Activated CD8-positive, alpha-beta T cell treated with anti-CD3 and anti-CD28 coated beads for 36 hours (primary cell): ENCODE data around the gene ORMDL1. TPM values are rescaled to one million over a fixed set of nuclear protein-coding genes. Genes with fewer than 3 reads are reported as not detected.

ENCODE experiments used
- ATAC-seq: fragments of 200-7000 bp; cut with Tn5 transposase; one replicate; pipeline ENCODE4 v1.10.0; 2021; ENCODE audit warnings: mild to moderate bottlenecking, moderate library complexity
- CTCF ChIA-PET: fragments of 350-600 bp; sonication (Branson Sonifier 250); formaldehyde crosslinking; loops from one replicate; lab custom pipeline; 2021; ENCODE audit warnings: antibody characterized with exemption; lab: Charles Lee
- POLR2A ChIA-PET: fragments of 350-600 bp; sonication (Branson Sonifier 250); formaldehyde crosslinking; loops from one replicate; lab custom pipeline; 2021; ENCODE audit warnings: antibody characterized with exemption; lab: Charles Lee
- DNase-seq: peaks from one replicate; pipeline ENCODE4 v3.0.0-alpha.2; 2020
- H3K27ac Mint-ChIP-seq: one replicate; pipeline ENCODE4 v1.8.0; 2021; ENCODE audit warnings: mild to moderate bottlenecking, mixed read lengths
- H3K27me3 Mint-ChIP-seq: one replicate; pipeline ENCODE4 v1.8.0; 2021; ENCODE audit warnings: mixed read lengths
- H3K36me3 Mint-ChIP-seq: one replicate; pipeline ENCODE4 v1.8.0; 2021; ENCODE audit warnings: low read depth, mixed read lengths
- H3K4me1 Mint-ChIP-seq: one replicate; pipeline ENCODE4 v1.8.0; 2021; ENCODE audit warnings: low read depth, mixed read lengths
- H3K4me3 Mint-ChIP-seq: one replicate; pipeline ENCODE4 v1.8.0; 2021; ENCODE audit warnings: mild to moderate bottlenecking, moderate library complexity, mixed read lengths
- H3K9me3 Mint-ChIP-seq: one replicate; pipeline ENCODE4 v1.8.0; 2021; ENCODE audit warnings: mixed read lengths
- CTCF ChIP-seq: fragments of 200-600 bp; IDR thresholded peaks from one replicate; pipeline ENCODE4 v1.8.0; 2022; ENCODE audit warnings: antibody characterized with exemption, mild to moderate bottlenecking
- intact Hi-C: fragments of 100-400 bp; cut with micrococcal nuclease; formaldehyde crosslinking; loops from one replicate; pipeline ENCODE4 v1.10.0; 2022
- total RNA-seq, 2 experiments: library from RNA; stranded (reverse); gene quantifications; one replicate each; pipeline ENCODE4 v1.2.3, GENCODE V29; 2021

Gene ORMDL1
- total RNA-seq, 2 experiments from 2014 or later = 48.2 to 53.7 TPM

- ChIA-PET POLR2A (interaction anchor here (1.1 to 5.7 kb wide), 3 partner anchors 9 to 110 kb away, joined by 3 to 22 read pairs (median 3); partner anchors contain the start of genes ORMDL1, OSGEPL1 and PMS1), CTCF (interaction anchor here (0.9 to 1.4 kb wide), 3 partner anchors 9 to 22 kb away, joined by 3 to 8 read pairs (median 3); partner anchors contain the start of genes ORMDL1, OSGEPL1 and PMS1)
- H3K4me1 Mint-ChIP-seq = peaks cover 2% of the 10 kb centered on the region
- DNase-seq (no peak), ATAC-seq (no peak)
- no peaks in the 10 kb centered on the region for H3K9me3 Mint-ChIP-seq
- no peaks in the 10 kb centered on the region for H3K27me3 Mint-ChIP-seq
- H3K27ac Mint-ChIP-seq = no peak overlapping the region
- no peak overlapping the region for H3K4me3 Mint-ChIP-seq
- no peak for TF ChIP-seq CTCF
- intact Hi-C loops = no loop called here
- peaks cover 25% of the 10 kb centered on the region for H3K36me3 Mint-ChIP-seq
Measured at GRCh38 chr2:189772212-189772611, 11.9 kb downstream of the ORMDL1 start.

- intact Hi-C loops = no loop called here
- ChIA-PET POLR2A (interaction anchor here (1.1 to 5.7 kb wide), 2 partner anchors 8 to 13 kb away, joined by 3 to 22 read pairs; partner anchors contain the start of genes ORMDL1, OSGEPL1 and PMS1), CTCF (interaction anchor here (1.3 kb wide), 1 partner anchor 8 kb away, joined by 8 read pairs; the partner anchor contains the start of gene OSGEPL1)
- DNase-seq (no peak), ATAC-seq (no peak)
- H3K4me1 Mint-ChIP-seq = no peaks in the 10 kb centered on the region
- peaks cover 31% of the 10 kb centered on the region for H3K36me3 Mint-ChIP-seq
- TF ChIP-seq CTCF = no peak
- no peaks in the 10 kb centered on the region for H3K9me3 Mint-ChIP-seq
- H3K27ac Mint-ChIP-seq = no peak overlapping the region
- no peaks in the 10 kb centered on the region for H3K27me3 Mint-ChIP-seq
- H3K4me3 Mint-ChIP-seq = no peak overlapping the region
Measured at GRCh38 chr2:189770590-189771322, 13.4 kb downstream of the ORMDL1 start.

- intact Hi-C loops = loop anchor here (2.0 kb wide), 2 partner anchors 19 to 101 kb away; no protein-coding TSS in a partner anchor
- Mint-ChIP-seq H3K9me3 (no peaks in the 10 kb centered on the region), H3K27ac (peak overlapping the region; percentile 2), H3K4me3 (peak overlapping the region; percentile 97), H3K36me3 (peaks cover 18% of the 10 kb centered on the region), H3K4me1 (peaks cover 12% of the 10 kb centered on the region), H3K27me3 (no peaks in the 10 kb centered on the region)
- no peak for TF ChIP-seq CTCF
- ChIA-PET POLR2A (interaction anchor here (0.8 to 2.5 kb wide), 6 partner anchors 10 to 321 kb away, joined by 3 to 22 read pairs (median 10); partner anchors contain the start of genes ASNSD1, ORMDL1 and PMS1), CTCF (interaction anchor here (0.8 to 4.5 kb wide), 8 partner anchors 11 to 104 kb away, joined by 3 to 59 read pairs (median 10); partner anchors contain the start of gene ASNSD1)
- DNase-seq (no peak), ATAC-seq (no peak)
Measured at GRCh38 chr2:189763908-189764661, 20.1 kb downstream of the ORMDL1 start.

GRCh38 chr2:189762551-189763298, 21.4 kb downstream of the ORMDL1 start, which contains the start of gene OSGEPL1:
TSS of gene OSGEPL1 (minus strand) at chr2:189762792. CDS start at chr2:189761640, 1,152 bp downstream.
- Mint-ChIP-seq H3K9me3 (no peaks in the 10 kb centered on the region), H3K27ac (peak within 1 kb of the TSS; percentile 99), H3K27me3 (no peaks in the 10 kb centered on the region), H3K4me1 (peaks cover 12% of the 10 kb centered on the region), H3K36me3 (peaks cover 25% of the 10 kb centered on the region), H3K4me3 (peak within 1 kb of the TSS; percentile 97)
- peak; percentile 51 for TF ChIP-seq CTCF
- intact Hi-C loops = loop anchor here (2.0 kb wide), 2 partner anchors 20 to 100 kb away; no protein-coding TSS in a partner anchor
- ChIA-PET CTCF (interaction anchor here (0.5 to 4.5 kb wide), 26 partner anchors 9 to 1524 kb away, joined by 3 to 59 read pairs (median 4); partner anchors contain the start of genes ANKAR, ASNSD1, HIBCH and ORMDL1), POLR2A (interaction anchor here (0.5 to 2.5 kb wide), 19 partner anchors 11 to 484 kb away, joined by 3 to 22 read pairs (median 4); partner anchors contain the start of genes ASNSD1, ORMDL1 and PMS1)
- ATAC-seq (peak; percentile 95), DNase-seq (peak; percentile 97)
